Tibial nerve (tissue), 4 donors: Measurements from ENCODE around the gene LIPC. TPM values are rescaled to one million over a fixed set of nuclear protein-coding genes. Genes with fewer than 3 reads are reported as not detected.

Experiments used
- DNase-seq, 2 donors: peaks; one replicate each; pipeline ENCODE4 v3.0.0-alpha.2; 2019; ENCODE audit warnings: low spot score in 2 of 2
- H3K27ac ChIP-seq, 4 donors: fragments of 200-600 bp; sonication (generic) in 3 of 4; one replicate each; pipeline ENCODE4 v1.5.1; 2017 to 2019; ENCODE audit warnings: mild to moderate bottlenecking in 1 of 4
- H3K27me3 ChIP-seq, 2 donors: fragments of 200-600 bp; sonication (generic) in 1 of 2; one replicate each; pipeline versions ENCODE4 v1.5.1 to v1.6.0; 2017 to 2019
- H3K36me3 ChIP-seq, 3 donors: fragments of 200-600 bp; sonication (generic); one replicate each; pipeline ENCODE4 v1.5.1; 2018 to 2019
- H3K4me1 ChIP-seq, 4 donors: fragments of 200-600 bp; sonication (generic) in 3 of 4; one replicate each; pipeline ENCODE4 v1.5.1; 2017 to 2019
- H3K4me3 ChIP-seq, 4 donors: fragments of 200-600 bp; sonication (generic) in 3 of 4; one replicate each; pipeline ENCODE4 v1.5.1; 2017 to 2019; ENCODE audit warnings: mild to moderate bottlenecking in 1 of 4, moderate library complexity in 1 of 4
- H3K9me3 ChIP-seq, 4 donors: fragments of 200-600 bp; sonication (generic) in 3 of 4; one replicate each; pipeline ENCODE4 v1.5.1; 2017 to 2019
- EP300 ChIP-seq, 2 donors: sonication (generic); formaldehyde crosslinking; IDR thresholded peaks; one replicate each; pipeline ENCODE4 v1.6.1; 2017; ENCODE audit warnings: antibody characterized with exemption in 2 of 2, mild to moderate bottlenecking in 1 of 2
- POLR2A ChIP-seq, 2 donors: fragments of 450-650 bp; IDR thresholded peaks; one replicate each; pipeline ENCODE4 v1.6.1; 2017; ENCODE audit warnings: antibody characterized with exemption in 2 of 2, mild to moderate bottlenecking in 2 of 2, moderate library complexity in 2 of 2
- WGBS, 2 donors: methylation state at CpG; one replicate each; pipeline ENCODE4 v1.1.5; 2018; 5-methylcytosine and 5-hydroxymethylcytosine counted together
- total RNA-seq, 4 donors: library from RNA; depleted of rRNA; stranded (reverse); fragments of >200 nt; gene quantifications; one replicate each; pipeline ENCODE4 v1.1.0, GENCODE V29; 2016
- TF ChIP-seq, protein P1 (sequence below), 5 experiments: fragments of 200-600 bp in 3 of 5; fragments of 450-650 bp in 2 of 5; sonication (generic) in 3 of 5; IDR thresholded peaks; one replicate each; pipeline ENCODE4 v1.5.1; 2016 to 2019; ENCODE audit warnings: antibody characterized with exemption in 5 of 5, mild to moderate bottlenecking in 3 of 5, moderate library complexity in 2 of 5

The LIPC gene
- total RNA-seq, 4 donors from 2014 or later: 11.2 to 18.4 (median 14.7) TPM

DNA sequence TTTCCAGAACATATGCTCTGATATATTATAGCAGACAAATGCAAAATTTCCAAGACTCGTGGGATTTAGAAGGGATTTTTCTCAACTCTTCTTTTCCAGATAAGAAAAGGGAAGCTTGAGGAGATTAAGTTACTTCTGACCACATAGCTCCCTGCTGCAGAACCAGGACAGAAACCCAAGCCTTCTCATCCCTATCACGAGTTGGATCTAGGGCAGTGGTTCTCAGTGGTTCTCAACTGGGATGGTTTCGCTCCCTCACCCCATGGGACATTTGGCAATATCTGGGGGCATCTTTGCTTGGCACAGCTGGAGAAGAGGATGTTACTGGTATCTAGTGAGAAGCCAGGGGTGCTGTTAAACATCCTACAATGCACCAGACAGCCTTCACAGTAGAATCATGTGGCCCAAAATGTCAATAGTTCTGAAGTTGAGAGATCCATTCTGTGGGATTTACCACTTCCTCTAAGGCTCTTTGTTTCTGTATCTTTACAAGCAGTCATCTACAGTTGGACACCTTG lies 64.2 kb downstream of the LIPC start:
- Histone ChIP-seq H3K9me3 (no peaks in the 10 kb centered on the region), H3K4me3 (no peak overlapping the region), H3K27me3 (no peaks in the 10 kb centered on the region), H3K4me1 (peaks cover 0 to 9% (median 0%) of the 10 kb centered on the region in 4 donors), H3K27ac (no peak overlapping the region), H3K36me3 (no peaks in the 10 kb centered on the region)
- TF ChIP-seq, protein P1, sequence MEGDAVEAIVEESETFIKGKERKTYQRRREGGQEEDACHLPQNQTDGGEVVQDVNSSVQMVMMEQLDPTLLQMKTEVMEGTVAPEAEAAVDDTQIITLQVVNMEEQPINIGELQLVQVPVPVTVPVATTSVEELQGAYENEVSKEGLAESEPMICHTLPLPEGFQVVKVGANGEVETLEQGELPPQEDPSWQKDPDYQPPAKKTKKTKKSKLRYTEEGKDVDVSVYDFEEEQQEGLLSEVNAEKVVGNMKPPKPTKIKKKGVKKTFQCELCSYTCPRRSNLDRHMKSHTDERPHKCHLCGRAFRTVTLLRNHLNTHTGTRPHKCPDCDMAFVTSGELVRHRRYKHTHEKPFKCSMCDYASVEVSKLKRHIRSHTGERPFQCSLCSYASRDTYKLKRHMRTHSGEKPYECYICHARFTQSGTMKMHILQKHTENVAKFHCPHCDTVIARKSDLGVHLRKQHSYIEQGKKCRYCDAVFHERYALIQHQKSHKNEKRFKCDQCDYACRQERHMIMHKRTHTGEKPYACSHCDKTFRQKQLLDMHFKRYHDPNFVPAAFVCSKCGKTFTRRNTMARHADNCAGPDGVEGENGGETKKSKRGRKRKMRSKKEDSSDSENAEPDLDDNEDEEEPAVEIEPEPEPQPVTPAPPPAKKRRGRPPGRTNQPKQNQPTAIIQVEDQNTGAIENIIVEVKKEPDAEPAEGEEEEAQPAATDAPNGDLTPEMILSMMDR (IDR thresholded peaks at IDR 0.05): no peak
- TF ChIP-seq POLR2A (IDR thresholded peaks at IDR 0.05): no peak
- TF ChIP-seq EP300 (IDR thresholded peaks at IDR 0.05): no peak
- DNase-seq: no peak
- WGBS, 2 donors: 89 to 95% methylated on average over 3 of the region's 3 CpGs

DNA sequence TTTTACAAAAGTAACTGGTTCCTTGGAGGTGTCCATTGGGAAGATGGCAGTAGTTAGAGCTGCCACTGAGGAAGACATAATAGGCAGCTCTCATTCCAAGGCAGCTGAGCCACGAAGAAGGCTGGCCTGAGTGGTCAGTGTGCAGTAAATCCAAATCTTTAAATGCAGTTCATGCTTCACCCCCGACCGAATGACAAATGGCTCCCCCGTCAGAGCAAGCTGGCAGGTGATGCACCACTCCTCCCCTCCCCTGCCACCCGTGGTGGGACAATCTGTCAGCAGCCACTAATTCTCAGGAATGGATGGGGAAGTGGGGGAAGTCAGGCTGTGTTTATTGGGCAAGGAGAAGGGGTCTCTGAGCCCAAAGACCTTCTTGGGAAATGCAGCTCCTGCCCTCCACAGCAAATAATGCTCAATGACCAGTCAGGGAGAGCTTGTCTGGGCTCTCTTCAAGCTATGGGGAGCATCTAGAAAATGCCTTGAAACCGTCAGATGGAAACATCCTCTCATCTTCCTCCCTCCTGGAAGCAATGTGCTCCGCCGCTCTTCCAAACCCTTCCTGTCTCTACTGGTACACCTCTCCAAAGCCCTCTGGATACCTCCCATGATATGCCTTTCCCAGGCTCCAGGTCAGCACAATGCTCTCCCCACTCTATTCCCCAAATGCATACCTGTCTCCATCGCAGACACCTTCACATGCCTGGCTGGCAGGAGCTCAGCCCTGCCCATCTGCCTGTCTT lies 65.4 kb downstream of the LIPC start:
- Histone ChIP-seq H3K27ac (no peak overlapping the region), H3K36me3 (no peaks in the 10 kb centered on the region), H3K4me3 (no peak overlapping the region), H3K4me1 (peaks cover 0 to 9% (median 0%) of the 10 kb centered on the region in 4 donors), H3K9me3 (no peaks in the 10 kb centered on the region), H3K27me3 (no peaks in the 10 kb centered on the region)
- no peak for DNase-seq
- TF ChIP-seq EP300 (IDR thresholded peaks at IDR 0.05): no peak
- no peak for TF ChIP-seq POLR2A (IDR thresholded peaks at IDR 0.05)
- TF ChIP-seq, protein P1 (IDR thresholded peaks at IDR 0.05): no peak
- 84 to 88% methylated on average over 9 of the region's 9 CpGs for WGBS, 2 donors

DNA sequence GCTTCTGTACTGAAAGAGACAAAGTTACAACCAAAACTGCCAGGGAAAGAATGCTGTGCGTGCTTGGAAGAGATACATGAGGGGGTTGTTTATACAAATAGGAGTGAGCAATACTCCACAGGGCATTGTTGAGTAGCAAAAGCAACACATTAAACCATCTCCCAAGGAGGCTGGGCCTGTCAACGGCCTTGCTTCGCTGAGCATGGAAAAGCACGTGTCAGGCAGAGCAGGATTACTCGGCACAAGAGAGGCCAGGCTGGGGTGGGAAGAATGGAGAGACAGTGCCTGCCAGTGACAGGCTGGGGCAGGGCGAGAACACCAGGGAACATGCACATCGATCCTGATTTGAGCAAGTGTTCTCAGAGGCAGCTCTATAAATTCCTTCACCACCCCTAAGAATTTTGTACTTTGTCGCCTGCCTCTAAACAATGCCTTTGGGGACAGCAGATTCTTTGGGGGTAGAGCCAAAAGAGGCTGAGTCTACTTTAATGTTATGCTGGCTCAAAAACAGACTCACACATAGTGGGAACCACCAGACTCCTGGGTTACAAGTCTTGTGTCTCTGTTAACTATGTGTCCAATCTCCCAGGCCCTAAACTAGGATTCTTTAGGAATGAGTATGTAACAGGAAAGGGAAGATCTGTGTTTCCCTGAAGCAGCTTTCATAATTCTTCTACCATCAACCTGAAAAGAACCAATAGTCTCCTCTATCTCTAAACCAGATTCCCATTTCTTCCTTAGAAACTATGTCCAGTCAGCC lies 67.2 kb downstream of the LIPC start:
- 37 to 49% methylated on average over 8 of the region's 8 CpGs for WGBS, 2 donors
- no peaks in the 10 kb centered on the region for H3K9me3 ChIP-seq

DNA sequence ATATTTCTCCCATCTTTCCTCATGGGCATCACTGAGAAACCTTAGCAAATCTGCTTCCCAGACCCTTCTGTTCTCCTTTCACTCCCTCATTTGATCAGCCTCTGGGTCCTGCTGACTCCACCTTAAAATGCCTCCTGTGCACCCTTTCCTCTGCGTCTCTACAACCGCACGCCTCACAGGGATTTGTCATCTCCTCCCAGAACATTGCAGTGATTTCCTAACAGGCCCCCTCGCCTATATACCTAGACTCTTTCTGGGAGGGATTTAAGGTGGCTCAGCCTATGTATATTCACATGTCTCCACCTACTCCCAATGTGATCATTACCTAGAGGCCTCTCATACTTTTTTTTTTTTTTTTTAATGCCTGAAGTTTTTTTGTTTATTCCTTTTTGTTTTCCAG lies 69.2 kb downstream of the LIPC start:
- Histone ChIP-seq H3K4me1 (peaks cover 0 to 12% (median 0%) of the 10 kb centered on the region in 4 donors), H3K27me3 (no peaks in the 10 kb centered on the region), H3K27ac (no peak overlapping the region), H3K4me3 (no peak overlapping the region), H3K36me3 (no peaks in the 10 kb centered on the region), H3K9me3 (no peaks in the 10 kb centered on the region)
- no peak for DNase-seq
- 87 to 91% methylated on average over 4 of the region's 4 CpGs for WGBS, 2 donors
- TF ChIP-seq, protein P1 (IDR thresholded peaks at IDR 0.05): no peak
- no peak for TF ChIP-seq POLR2A (IDR thresholded peaks at IDR 0.05)
- TF ChIP-seq EP300 (IDR thresholded peaks at IDR 0.05): no peak

More for the DNA sequence above, 67.2 kb downstream of the LIPC start:
- Histone ChIP-seq H3K4me3 (no peak overlapping the region), H3K36me3 (no peaks in the 10 kb centered on the region), H3K27ac (peak overlapping the region in 2 of 4 donors; percentile 41 to 50), H3K4me1 (peaks cover 0 to 9% (median 0%) of the 10 kb centered on the region in 4 donors), H3K27me3 (no peaks in the 10 kb centered on the region)
- TF ChIP-seq POLR2A (IDR thresholded peaks at IDR 0.05) (no peak), EP300 (IDR thresholded peaks at IDR 0.05) (no peak)
- TF ChIP-seq, protein P1 (IDR thresholded peaks at IDR 0.05): no peak
- DNase-seq: no peak
